Measurements from ENCODE around the gene FEM1B. TPM values are rescaled to one million over a fixed set of nuclear protein-coding genes. Genes with fewer than 3 reads are reported as not detected.

FEM1B gene
- total RNA-seq, 2 experiments from 2014 or later: 83.2 to 94.9 TPM

- no peak for TF ChIP-seq CTCF (IDR thresholded peaks at IDR 0.05)
- CTCF ChIA-PET: no interaction called here
Observed at GRCh38 chr15:68337826-68338225, 60.3 kb downstream of the FEM1B start.

GRCh38 chr15:68339481-68339880 is 61.9 kb downstream of the FEM1B start:
- no peak overlapping the region for H3K4me3 Mint-ChIP-seq
- POLR2A ChIA-PET: no interaction called here
- Histone ChIP-seq H3K4me3 (ENCODE audit: low read length) (no peak overlapping the region), H3K36me3 (ENCODE audit: insufficient read depth, low read length) (no peaks in the 10 kb centered on the region), H3K27me3 (ENCODE audit: control insufficient read depth in 1 of 2, insufficient read depth in 2 of 2, low read length in 2 of 2) (peaks cover 0 to 2% of the 10 kb centered on the region in 2 experiments), H3K27ac (ENCODE audit: low read depth in 1 of 2, low read length in 2 of 2) (no peak overlapping the region), H3K4me1 (ENCODE audit: insufficient read depth, low read length) (no peaks in the 10 kb centered on the region), H3K9me3 (ENCODE audit: control insufficient read depth in 1 of 2, insufficient read depth in 1 of 2, low read length in 2 of 2) (no peaks in the 10 kb centered on the region)
- no peaks in the 10 kb centered on the region for H3K4me1 Mint-ChIP-seq (ENCODE audit: low read depth)
- DNase-seq (no peak), ATAC-seq (ENCODE audit: poor library complexity) (no peak)
- intact Hi-C loops (cut with DNase I, micrococcal nuclease): no loop called here
- H3K27me3 Mint-ChIP-seq: no peaks in the 10 kb centered on the region
- H3K36me3 Mint-ChIP-seq (ENCODE audit: low read depth): no peaks in the 10 kb centered on the region
- H3K27ac Mint-ChIP-seq: no peak overlapping the region
- CTCF ChIA-PET: no interaction called here
- H3K9me3 Mint-ChIP-seq: no peaks in the 10 kb centered on the region
- no peak for TF ChIP-seq CTCF (IDR thresholded peaks at IDR 0.05)

More at GRCh38 chr15:68337826-68338225, 60.3 kb downstream of the FEM1B start:
- ATAC-seq (ENCODE audit: poor library complexity) (no peak), DNase-seq (no peak)
- Mint-ChIP-seq H3K4me1 (ENCODE audit: low read depth) (no peaks in the 10 kb centered on the region), H3K36me3 (ENCODE audit: low read depth) (no peaks in the 10 kb centered on the region), H3K4me3 (no peak overlapping the region), H3K27me3 (no peaks in the 10 kb centered on the region), H3K27ac (no peak overlapping the region), H3K9me3 (no peaks in the 10 kb centered on the region)
- intact Hi-C loops (cut with DNase I, micrococcal nuclease): no loop called here
- no peak overlapping the region for H3K27ac ChIP-seq (ENCODE audit: low read depth in 1 of 2, low read length in 2 of 2)
- H3K9me3 ChIP-seq (ENCODE audit: control insufficient read depth in 1 of 2, insufficient read depth in 1 of 2, low read length in 2 of 2): no peaks in the 10 kb centered on the region
- peaks cover 0 to 2% of the 10 kb centered on the region in 2 experiments for H3K27me3 ChIP-seq (ENCODE audit: control insufficient read depth in 1 of 2, insufficient read depth in 2 of 2, low read length in 2 of 2)
- no peak overlapping the region for H3K4me3 ChIP-seq (ENCODE audit: low read length)
- POLR2A ChIA-PET: interaction anchor here (0.8 kb wide), 1 partner anchor 9 kb away, joined by 3 read pairs; no protein-coding TSS in a partner anchor
- no peaks in the 10 kb centered on the region for H3K36me3 ChIP-seq (ENCODE audit: insufficient read depth, low read length)
- no peaks in the 10 kb centered on the region for H3K4me1 ChIP-seq (ENCODE audit: insufficient read depth, low read length)

GRCh38 chr15:68340726-68341671 is 63.5 kb downstream of the FEM1B start:
- no peaks in the 10 kb centered on the region for H3K36me3 Mint-ChIP-seq (ENCODE audit: low read depth)
- Histone ChIP-seq H3K9me3 (ENCODE audit: control insufficient read depth in 1 of 2, insufficient read depth in 1 of 2, low read length in 2 of 2) (no peaks in the 10 kb centered on the region), H3K27ac (ENCODE audit: low read depth in 1 of 2, low read length in 2 of 2) (no peak overlapping the region), H3K36me3 (ENCODE audit: insufficient read depth, low read length) (no peaks in the 10 kb centered on the region), H3K27me3 (ENCODE audit: control insufficient read depth in 1 of 2, insufficient read depth in 2 of 2, low read length in 2 of 2) (peaks cover 0 to 2% of the 10 kb centered on the region in 2 experiments), H3K4me3 (ENCODE audit: low read length) (no peak overlapping the region), H3K4me1 (ENCODE audit: insufficient read depth, low read length) (no peaks in the 10 kb centered on the region)
- no peaks in the 10 kb centered on the region for H3K9me3 Mint-ChIP-seq
- DNase-seq: no peak
- ATAC-seq (ENCODE audit: poor library complexity): no peak
- H3K4me3 Mint-ChIP-seq: no peak overlapping the region
- H3K27me3 Mint-ChIP-seq: no peaks in the 10 kb centered on the region
- H3K4me1 Mint-ChIP-seq (ENCODE audit: low read depth): no peaks in the 10 kb centered on the region
- ChIA-PET POLR2A (no interaction called here), CTCF (no interaction called here)
- TF ChIP-seq CTCF (IDR thresholded peaks at IDR 0.05): no peak
- intact Hi-C loops (cut with DNase I, micrococcal nuclease): no loop called here
- H3K27ac Mint-ChIP-seq: no peak overlapping the region
